GM13977 (cell line): ENCODE data around the gene TRIM38.

Experiments
- DNase-seq: peaks from one replicate; pipeline ENCODE4 v3.0.0; 2012; ENCODE audit warnings: low spot score
- in situ Hi-C: fragments of 300-500 bp; cut with MboI; formaldehyde crosslinking; loops from one replicate; pipeline ENCODE4 v1.12.0; 2022; ENCODE audit warnings: low sequenced_read_pairs, low pct_unique_long_range_greater_than_20kb, mixed read lengths, inconsistent platforms; ENCODE audit not compliant: unreplicated experiment
- TF ChIP-seq, protein P1 (sequence below): IDR thresholded peaks from 2 replicates; pipeline ENCODE4 v1.5.1; 2012; ENCODE audit warnings: mild to moderate bottlenecking, control low read depth; ENCODE audit not compliant: insufficient read depth; ENCODE audit errors: extremely low read depth, missing control alignments

The TRIM38 gene

DNA sequence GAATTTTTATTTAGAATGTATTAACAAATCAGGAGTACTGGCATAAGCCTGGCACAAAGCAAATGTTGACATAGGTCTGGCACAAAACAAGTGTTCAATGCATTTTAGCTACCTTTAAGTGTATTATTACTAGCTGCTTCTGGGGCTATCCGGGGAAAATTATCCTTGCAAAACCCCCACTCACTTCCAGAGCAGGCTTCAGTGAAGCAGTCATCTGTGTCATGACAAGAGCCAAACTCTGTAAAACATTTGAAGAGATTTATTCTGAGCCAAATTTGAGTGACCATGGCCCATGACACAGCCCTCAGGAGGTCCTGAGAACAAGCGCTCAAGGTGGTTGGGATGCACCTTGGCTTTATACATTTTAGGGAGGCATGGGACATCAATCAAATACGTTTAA lies 6.4 kb upstream of the TRIM38 start:
- DNase-seq, result no peak
- in situ Hi-C loops, result loop anchor here (25.0 kb wide), 1 partner anchor 169 kb away; no protein-coding TSS in a partner anchor
- TF ChIP-seq, protein P1, sequence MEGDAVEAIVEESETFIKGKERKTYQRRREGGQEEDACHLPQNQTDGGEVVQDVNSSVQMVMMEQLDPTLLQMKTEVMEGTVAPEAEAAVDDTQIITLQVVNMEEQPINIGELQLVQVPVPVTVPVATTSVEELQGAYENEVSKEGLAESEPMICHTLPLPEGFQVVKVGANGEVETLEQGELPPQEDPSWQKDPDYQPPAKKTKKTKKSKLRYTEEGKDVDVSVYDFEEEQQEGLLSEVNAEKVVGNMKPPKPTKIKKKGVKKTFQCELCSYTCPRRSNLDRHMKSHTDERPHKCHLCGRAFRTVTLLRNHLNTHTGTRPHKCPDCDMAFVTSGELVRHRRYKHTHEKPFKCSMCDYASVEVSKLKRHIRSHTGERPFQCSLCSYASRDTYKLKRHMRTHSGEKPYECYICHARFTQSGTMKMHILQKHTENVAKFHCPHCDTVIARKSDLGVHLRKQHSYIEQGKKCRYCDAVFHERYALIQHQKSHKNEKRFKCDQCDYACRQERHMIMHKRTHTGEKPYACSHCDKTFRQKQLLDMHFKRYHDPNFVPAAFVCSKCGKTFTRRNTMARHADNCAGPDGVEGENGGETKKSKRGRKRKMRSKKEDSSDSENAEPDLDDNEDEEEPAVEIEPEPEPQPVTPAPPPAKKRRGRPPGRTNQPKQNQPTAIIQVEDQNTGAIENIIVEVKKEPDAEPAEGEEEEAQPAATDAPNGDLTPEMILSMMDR, result no peak

DNA sequence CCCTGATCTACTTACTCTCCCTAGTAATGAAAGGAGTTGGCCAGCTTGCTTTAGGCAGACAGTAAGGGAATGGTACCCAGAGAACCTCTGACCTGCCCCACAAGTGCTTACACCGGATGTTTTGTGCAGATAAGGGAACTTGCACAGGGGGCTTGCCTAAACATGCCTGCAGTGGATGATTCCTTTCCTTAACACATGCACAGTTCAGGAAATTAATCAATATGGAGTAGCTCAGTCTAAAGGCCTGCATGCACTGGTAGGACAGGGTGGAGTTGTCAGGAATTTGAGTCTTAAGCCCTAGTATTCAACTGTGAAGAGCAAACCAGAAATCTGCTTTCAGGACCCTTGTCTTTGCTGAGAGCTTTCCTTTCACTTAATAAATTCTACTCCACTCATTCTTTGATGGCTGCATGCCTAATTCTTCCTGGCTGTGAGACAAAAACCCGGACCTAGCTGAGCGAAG lies 3.9 kb upstream of the TRIM38 start:
- TF ChIP-seq, protein P1, result no peak
- DNase-seq, result no peak
- in situ Hi-C loops, result loop anchor here (25.0 kb wide), 1 partner anchor 171 kb away; no protein-coding TSS in a partner anchor

DNA sequence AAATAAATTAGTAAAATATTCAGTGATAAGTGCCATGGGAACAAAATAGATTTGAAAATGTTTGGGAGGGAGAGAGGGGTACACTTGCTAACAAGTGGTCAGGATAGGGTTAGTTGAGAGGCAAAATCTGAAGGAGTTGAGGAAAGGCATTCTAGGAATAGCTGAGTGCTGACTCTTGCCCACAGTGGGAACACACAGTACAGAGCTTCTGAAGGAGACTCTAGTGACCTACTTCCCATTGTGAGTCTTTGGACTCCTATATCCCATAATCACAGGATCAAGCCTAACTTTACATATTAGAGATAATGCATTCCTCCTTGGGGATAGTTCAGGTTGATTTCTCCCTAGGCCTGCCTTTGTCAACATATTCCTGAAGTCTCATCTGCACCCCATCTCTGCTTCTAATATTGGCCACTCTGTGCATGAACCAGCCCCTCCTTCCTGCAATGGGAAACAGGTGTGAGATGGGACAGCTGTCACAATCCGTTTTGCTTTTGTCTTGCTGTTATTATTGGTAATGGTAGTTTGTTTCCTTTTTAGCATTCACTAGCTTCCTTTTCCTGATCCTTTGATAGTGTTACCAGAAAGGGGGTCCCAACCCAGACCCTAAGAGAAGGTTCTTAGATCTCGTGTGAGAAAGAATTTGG lies 2.6 kb upstream of the TRIM38 start:
- in situ Hi-C loops, result loop anchor here (25.0 kb wide), 1 partner anchor 173 kb away; no protein-coding TSS in a partner anchor
- no peak for DNase-seq
- TF ChIP-seq, protein P1, result no peak

DNA sequence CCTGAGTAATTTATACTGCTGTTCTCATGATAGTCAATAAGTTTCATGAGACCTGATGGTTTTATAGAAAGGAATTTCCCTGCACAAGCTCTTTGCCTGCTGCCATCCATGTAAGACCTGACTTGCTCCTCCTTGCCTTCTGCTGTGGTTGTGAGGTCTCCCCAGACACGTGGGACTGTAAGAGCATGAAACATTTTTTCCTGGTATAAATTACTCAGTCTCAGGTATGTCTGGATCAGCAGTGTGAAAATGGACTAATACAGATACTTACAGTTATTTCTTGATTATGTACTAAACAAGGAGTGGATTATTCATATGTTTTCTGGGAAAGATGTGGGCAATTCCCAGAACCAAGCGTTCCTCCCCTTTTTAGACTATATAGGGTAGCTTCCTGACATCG lies 1.9 kb upstream of the TRIM38 start:
- no peak for DNase-seq
- in situ Hi-C loops, result loop anchor here (25.0 kb wide), 1 partner anchor 173 kb away; no protein-coding TSS in a partner anchor
- TF ChIP-seq, protein P1, result no peak

DNA sequence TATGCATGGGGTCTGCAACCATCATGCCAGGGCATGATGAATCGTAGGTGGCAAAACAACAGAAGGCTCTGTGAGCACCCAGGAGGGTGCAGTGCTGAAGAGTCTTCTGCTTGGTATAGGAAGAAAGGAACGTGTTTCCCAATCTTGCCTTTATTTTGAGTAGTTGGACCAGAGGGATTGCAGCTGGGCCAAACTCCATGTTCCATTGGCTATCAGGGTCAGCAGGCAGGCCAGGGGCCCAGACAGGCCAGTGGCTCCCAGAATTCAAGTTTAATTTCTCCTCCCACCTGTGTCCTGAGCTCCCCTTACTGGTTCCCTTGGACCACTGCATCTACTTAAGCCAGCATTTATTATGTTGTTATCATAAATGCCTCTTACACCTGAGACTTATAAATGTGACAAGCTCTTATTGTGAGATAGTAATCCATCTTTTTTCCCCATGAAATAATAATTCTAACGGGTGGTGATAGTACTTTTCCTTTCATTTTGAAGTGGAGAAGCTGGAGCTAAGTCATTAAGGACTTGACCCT lies 918 bp upstream of the TRIM38 start:
- no peak for DNase-seq
- in situ Hi-C loops, result loop anchor here (25.0 kb wide), 1 partner anchor 174 kb away; no protein-coding TSS in a partner anchor

DNA sequence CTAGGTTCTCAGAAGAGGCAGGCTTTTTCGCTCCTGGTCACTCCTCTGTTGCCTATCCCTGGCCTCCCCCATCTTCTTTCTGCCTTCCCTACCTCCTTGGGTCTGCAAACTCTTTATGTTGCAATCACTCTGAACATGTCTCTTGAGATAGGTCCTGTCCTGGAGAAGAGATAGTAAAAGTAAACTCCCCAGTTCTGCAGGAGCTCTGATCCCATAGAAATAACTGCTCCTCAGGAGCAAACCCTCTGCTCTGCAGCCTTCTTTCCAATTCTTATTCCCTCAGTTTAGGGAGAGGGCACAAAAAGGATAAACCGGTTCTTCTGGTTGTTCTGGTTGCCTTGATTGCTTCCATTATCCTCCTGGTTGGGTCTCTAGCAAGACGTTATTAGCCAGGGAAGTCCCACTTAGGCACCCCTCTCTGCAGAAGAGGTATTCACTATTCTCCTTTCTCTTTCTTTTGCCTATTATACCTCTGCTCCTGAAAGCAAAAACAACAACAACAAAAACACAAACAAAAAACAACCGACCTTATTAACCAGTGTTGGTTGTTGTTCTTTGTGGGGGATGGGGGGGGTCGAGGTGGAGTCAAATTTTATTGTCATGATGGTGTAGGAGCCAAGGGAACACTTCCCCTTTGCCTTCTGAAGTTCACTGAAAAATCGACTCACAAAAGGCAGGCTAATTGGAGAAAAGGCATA lies 973 bp downstream of the TRIM38 start:
- in situ Hi-C loops, result loop anchor here (25.0 kb wide), 1 partner anchor 176 kb away; no protein-coding TSS in a partner anchor
- DNase-seq, result no peak
- TF ChIP-seq, protein P1, result no peak

More for the DNA sequence above, 918 bp upstream of the TRIM38 start:
- TF ChIP-seq, protein P1, result peak; percentile 44
